A673 (cell line): ENCODE measurements around the gene POLR1D. TPM values are rescaled to one million over a fixed set of nuclear protein-coding genes. Genes with fewer than 3 reads are reported as not detected.

Experiments used
- BruUV-seq: library from RNA; stranded (reverse); fragments of 400-500 nt; replicated peaks from 2 replicates; lab custom pipeline; 2021; lab: Mats Ljungman, UMichigan
- CTCF ChIA-PET: fragments of 300-600 bp; sonication (Branson Sonifier 250); formaldehyde crosslinking; loops from one replicate; lab custom pipeline; 2022; ENCODE audit warnings: antibody characterized with exemption; lab: Charles Lee
- POLR2A ChIA-PET: fragments of 300-600 bp; sonication (Branson Sonifier 250); formaldehyde crosslinking; loops from one replicate; lab custom pipeline; 2022; ENCODE audit warnings: antibody characterized with exemption; ENCODE audit not compliant: low non-redundant PET; lab: Charles Lee
- DNase-seq: peaks from one replicate; pipeline ENCODE4 v3.0.0-alpha.2; 2015; ENCODE audit warnings: low spot score
- H3K27ac ChIP-seq: fragments of 200-600 bp; sonication (generic); 2 replicates; pipeline ENCODE4 v1.5.1; 2016; ENCODE audit warnings: mixed run types, low read depth, mild to moderate bottlenecking, mixed read lengths, antibody characterized with exemption, low read length; ENCODE audit not compliant: poor library complexity, severe bottlenecking
- H3K27me3 ChIP-seq: fragments of 200-600 bp; sonication (generic); replicated peaks from 2 replicates; pipeline ENCODE4 v1.6.1; 2017; ENCODE audit warnings: mixed run types, low read depth, mild to moderate bottlenecking, mixed read lengths, antibody characterized with exemption, low read length; ENCODE audit not compliant: insufficient read depth, poor library complexity
- H3K36me3 ChIP-seq: fragments of 200-600 bp; sonication (generic); 2 replicates; pipeline ENCODE4 v1.6.1; 2016; ENCODE audit warnings: mixed run types, mild to moderate bottlenecking, mixed read lengths, antibody characterized with exemption, low read length; ENCODE audit not compliant: insufficient read depth, poor library complexity, severe bottlenecking
- H3K4me1 ChIP-seq: fragments of 200-600 bp; sonication (generic); 2 replicates; pipeline ENCODE4 v1.6.1; 2017; ENCODE audit warnings: mixed run types, mild to moderate bottlenecking, mixed read lengths, antibody characterized with exemption, low read length; ENCODE audit not compliant: insufficient read depth, poor library complexity, severe bottlenecking
- H3K4me3 ChIP-seq: fragments of 200-600 bp; sonication (generic); 2 replicates; pipeline ENCODE4 v1.5.1; 2016; ENCODE audit warnings: low read depth, mixed run types, mild to moderate bottlenecking, mixed read lengths, low read length; ENCODE audit not compliant: poor library complexity, severe bottlenecking
- H3K9me3 ChIP-seq: fragments of 200-600 bp; sonication (generic); 2 replicates; pipeline ENCODE4 v1.6.1; 2016; ENCODE audit warnings: mixed run types, low read depth, mild to moderate bottlenecking, mixed read lengths, antibody characterized with exemption, low read length; ENCODE audit not compliant: poor library complexity, severe bottlenecking
- EZH2 ChIP-seq: fragments of 200-600 bp; sonication (generic); IDR thresholded peaks from 2 replicates; pipeline ENCODE4 v1.6.1; 2017; ENCODE audit warnings: borderline replicate concordance, low read depth, mild to moderate bottlenecking, mixed read lengths, antibody characterized with exemption, low read length; ENCODE audit not compliant: poor library complexity, severe bottlenecking
- intact Hi-C: fragments of 100-400 bp; cut with micrococcal nuclease; formaldehyde crosslinking; loops from one replicate; pipeline ENCODE4 v1.10.0; 2022; ENCODE audit not compliant: unreplicated experiment
- total RNA-seq: library from RNA; stranded (reverse); gene quantifications from 2 replicates; pipeline ENCODE4 v1.2.3, GENCODE V29; 2021
- TF ChIP-seq, protein P1 (sequence below): fragments of 300-800, 200-600 bp; sonication (generic); conservative IDR thresholded peaks from 2 replicates; pipeline ENCODE4 v1.5.1; 2017; ENCODE audit warnings: low read depth, mild to moderate bottlenecking, antibody characterized with exemption, low read length, moderate library complexity, mixed read lengths

The POLR1D gene
- total RNA-seq, 1 experiment from 2014 or later = 116 TPM

DNA sequence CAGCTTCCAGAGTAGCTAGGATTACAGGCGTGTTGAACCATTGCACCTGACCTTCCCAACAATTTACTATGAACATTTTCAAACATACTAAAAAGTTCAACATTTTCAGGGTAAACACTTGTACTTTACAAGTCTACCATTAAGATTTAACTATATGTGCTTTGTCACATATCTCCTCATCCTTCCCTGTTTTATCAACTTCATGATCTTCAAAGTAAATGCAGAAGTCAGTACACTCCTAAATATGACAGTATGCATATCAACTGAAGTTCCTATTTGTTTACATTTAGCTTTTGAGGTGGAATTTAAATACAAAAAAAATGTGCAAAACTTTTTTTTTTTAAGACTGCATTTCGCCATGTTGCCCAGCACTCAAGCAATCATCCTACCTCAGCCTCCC is 19.9 kb upstream of the POLR1D start:
- TF ChIP-seq, protein P1, sequence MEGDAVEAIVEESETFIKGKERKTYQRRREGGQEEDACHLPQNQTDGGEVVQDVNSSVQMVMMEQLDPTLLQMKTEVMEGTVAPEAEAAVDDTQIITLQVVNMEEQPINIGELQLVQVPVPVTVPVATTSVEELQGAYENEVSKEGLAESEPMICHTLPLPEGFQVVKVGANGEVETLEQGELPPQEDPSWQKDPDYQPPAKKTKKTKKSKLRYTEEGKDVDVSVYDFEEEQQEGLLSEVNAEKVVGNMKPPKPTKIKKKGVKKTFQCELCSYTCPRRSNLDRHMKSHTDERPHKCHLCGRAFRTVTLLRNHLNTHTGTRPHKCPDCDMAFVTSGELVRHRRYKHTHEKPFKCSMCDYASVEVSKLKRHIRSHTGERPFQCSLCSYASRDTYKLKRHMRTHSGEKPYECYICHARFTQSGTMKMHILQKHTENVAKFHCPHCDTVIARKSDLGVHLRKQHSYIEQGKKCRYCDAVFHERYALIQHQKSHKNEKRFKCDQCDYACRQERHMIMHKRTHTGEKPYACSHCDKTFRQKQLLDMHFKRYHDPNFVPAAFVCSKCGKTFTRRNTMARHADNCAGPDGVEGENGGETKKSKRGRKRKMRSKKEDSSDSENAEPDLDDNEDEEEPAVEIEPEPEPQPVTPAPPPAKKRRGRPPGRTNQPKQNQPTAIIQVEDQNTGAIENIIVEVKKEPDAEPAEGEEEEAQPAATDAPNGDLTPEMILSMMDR = no peak
- TF ChIP-seq EZH2 = no peak
- Histone ChIP-seq H3K36me3 (no peaks in the 10 kb centered on the region), H3K9me3 (no peaks in the 10 kb centered on the region), H3K27ac (no peak overlapping the region), H3K4me3 (no peak overlapping the region), H3K27me3 (no peaks in the 10 kb centered on the region), H3K4me1 (peaks cover 19% of the 10 kb centered on the region)
- POLR2A ChIA-PET = no interaction called here
- intact Hi-C loops = no loop called here
- CTCF ChIA-PET = no interaction called here
- DNase-seq = no peak
- no TSS peak for BruUV-seq

DNA sequence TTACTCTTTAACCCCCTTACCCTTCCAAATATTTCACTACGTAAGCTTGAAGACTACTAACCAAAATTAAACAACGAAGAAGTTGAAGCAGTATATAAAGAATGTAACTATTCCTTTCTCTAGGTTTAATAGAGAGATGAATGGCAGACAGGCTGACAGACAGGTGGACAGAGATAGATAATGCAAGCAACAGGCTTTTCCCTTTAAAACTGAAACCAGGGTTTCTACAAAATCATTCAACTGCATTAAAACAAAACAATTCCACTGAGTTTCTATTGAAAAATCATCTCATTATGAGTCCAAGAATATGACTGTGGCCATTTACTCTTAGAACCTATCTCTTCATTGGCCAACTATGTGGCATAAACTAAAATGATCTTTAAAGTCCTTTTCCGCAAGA is 16.6 kb upstream of the POLR1D start:
- peaks cover 22% of the 10 kb centered on the region for H3K4me1 ChIP-seq
- DNase-seq = no peak
- BruUV-seq = no TSS peak
- ChIA-PET POLR2A (no interaction called here), CTCF (no interaction called here)
- intact Hi-C loops = no loop called here
- no peak for TF ChIP-seq EZH2
- TF ChIP-seq, protein P1 = no peak
- no peaks in the 10 kb centered on the region for H3K27me3 ChIP-seq
- H3K36me3 ChIP-seq = no peaks in the 10 kb centered on the region
- no peaks in the 10 kb centered on the region for H3K9me3 ChIP-seq
- H3K27ac ChIP-seq = no peak overlapping the region
- no peak overlapping the region for H3K4me3 ChIP-seq

- no TSS peak for BruUV-seq
- DNase-seq = no peak
- CTCF ChIA-PET = no interaction called here
Measured at GRCh38 chr13:27605610-27606200, 16.0 kb upstream of the POLR1D start.

More at GRCh38 chr13:27605610-27606200, 16.0 kb upstream of the POLR1D start:
- no peaks in the 10 kb centered on the region for H3K36me3 ChIP-seq
- H3K4me1 ChIP-seq = peaks cover 22% of the 10 kb centered on the region
- H3K27ac ChIP-seq = no peak overlapping the region
- no peaks in the 10 kb centered on the region for H3K9me3 ChIP-seq
- POLR2A ChIA-PET = interaction anchor here (0.7 kb wide), 1 partner anchor 15 kb away, joined by 3 read pairs; no protein-coding TSS in a partner anchor
- no peaks in the 10 kb centered on the region for H3K27me3 ChIP-seq
- TF ChIP-seq EZH2 = no peak
- TF ChIP-seq, protein P1 = no peak
- H3K4me3 ChIP-seq = no peak overlapping the region
- intact Hi-C loops = no loop called here
